Thyroid gland (tissue), 4 donors: ENCODE data around the gene NRP2. TPM values are rescaled to one million over a fixed set of nuclear protein-coding genes. Genes with fewer than 3 reads are reported as not detected.
A peak's percentile ranks its signal among the peaks of the same experiment; 100 is the strongest.

Experiments
- DNase-seq, 2 donors: peaks; one replicate each; pipeline ENCODE4 v3.0.0-alpha.2; 2019
- H3K27ac ChIP-seq, 3 donors: fragments of 200-600 bp; sonication (generic); 1 replicate in 2 of 3; 2 replicates in 1 of 3; pipeline ENCODE4 v1.5.1; 2016 to 2019; ENCODE audit warnings: mild to moderate bottlenecking in 1 of 3, moderate library complexity in 1 of 3
- H3K27me3 ChIP-seq: fragments of 200-600 bp; sonication (generic); one replicate; pipeline ENCODE4 v1.5.1; 2019
- H3K36me3 ChIP-seq, 2 donors: fragments of 200-600 bp; sonication (generic); one replicate each; pipeline ENCODE4 v1.5.1; 2016 to 2019
- H3K4me1 ChIP-seq, 2 donors: fragments of 200-600 bp; sonication (generic); one replicate each; pipeline ENCODE4 v1.5.1; 2017 to 2019
- H3K4me3 ChIP-seq, 3 donors: fragments of 200-600 bp; sonication (generic); replicated peaks in 1 of 3; 1 replicate in 2 of 3; 2 replicates in 1 of 3; pipeline ENCODE4 v1.5.1; 2016; ENCODE audit warnings: mild to moderate bottlenecking in 1 of 3
- H3K9me3 ChIP-seq: fragments of 200-600 bp; sonication (generic); one replicate; pipeline ENCODE4 v1.5.1; 2017
- CTCF ChIP-seq, 6 experiments: fragments of 200-600 bp in 3 of 6; fragments of 450-650 bp in 3 of 6; sonication (generic) in 3 of 6; IDR thresholded peaks; one replicate each; pipeline ENCODE4 v1.5.1; 2016 to 2019; ENCODE audit warnings: antibody characterized with exemption in 6 of 6, mild to moderate bottlenecking in 2 of 6, inconsistent platforms in 1 of 6, moderate library complexity in 1 of 6
- POLR2A ChIP-seq, 2 donors: fragments of 450-650 bp; IDR thresholded peaks; one replicate each; pipeline ENCODE4 v1.6.1; 2017; ENCODE audit warnings: antibody characterized with exemption in 2 of 2, mild to moderate bottlenecking in 2 of 2, moderate library complexity in 1 of 2
- WGBS, 2 donors: methylation state at CpG; one replicate each; pipeline ENCODE4 v1.1.5; 2017; 5-methylcytosine and 5-hydroxymethylcytosine counted together
- intact Hi-C: fragments of 100-400 bp; cut with DNase I; formaldehyde crosslinking; loops from one replicate; pipeline ENCODE4 v1.15.1; 2023
- total RNA-seq, 4 donors: library from RNA; depleted of rRNA; stranded (reverse); fragments of >200 nt; gene quantifications; one replicate each; pipeline ENCODE4 v1.2.3, GENCODE V29; 2016

Gene NRP2
- total RNA-seq, 4 donors from 2014 or later, result 29.3 to 62.5 (median 41.6) TPM

- TF ChIP-seq POLR2A (IDR thresholded peaks at IDR 0.05) (peak in 1 of 2 donors; percentile 30), CTCF (IDR thresholded peaks at IDR 0.05) (no peak)
- Histone ChIP-seq H3K27ac (peak overlapping the region; percentile 17 to 56 (median 53)), H3K36me3 (no peaks in the 10 kb centered on the region), H3K4me3 (no peak overlapping the region), H3K27me3 (no peaks in the 10 kb centered on the region), H3K4me1 (peaks cover 44 to 74% of the 10 kb centered on the region in 2 donors), H3K9me3 (no peaks in the 10 kb centered on the region)
- intact Hi-C loops, result no loop called here
- WGBS, 2 donors, result 23 to 47% methylated on average over 9 of the region's 9 CpGs
- peak; percentile 80 to 86 for DNase-seq
These were observed 21.9 kb downstream of the NRP2 start for GRCh38 chr2:205704127-205704741.

GRCh38 chr2:205705511-205706349 is 23.4 kb downstream of the NRP2 start:
- Histone ChIP-seq H3K4me1 (peaks cover 44 to 71% of the 10 kb centered on the region in 2 donors), H3K27ac (peak overlapping the region; percentile 37 to 79 (median 46)), H3K4me3 (no peak overlapping the region), H3K9me3 (no peaks in the 10 kb centered on the region), H3K27me3 (no peaks in the 10 kb centered on the region), H3K36me3 (no peaks in the 10 kb centered on the region)
- TF ChIP-seq CTCF (IDR thresholded peaks at IDR 0.05), result no peak
- no peak for TF ChIP-seq POLR2A (IDR thresholded peaks at IDR 0.05)
- WGBS, 2 donors, result 73 to 78% methylated on average over 16 of the region's 16 CpGs
- intact Hi-C loops, result no loop called here
- no peak for DNase-seq

GRCh38 chr2:205706769-205707381 is 24.6 kb downstream of the NRP2 start:
- 5 to 6% methylated on average over 6 to 10 of the region's 10 CpGs for WGBS, 2 donors
- Histone ChIP-seq H3K4me1 (peaks cover 44 to 66% of the 10 kb centered on the region in 2 donors), H3K27ac (peak overlapping the region; percentile 46 to 80 (median 79)), H3K27me3 (no peaks in the 10 kb centered on the region), H3K36me3 (no peaks in the 10 kb centered on the region), H3K9me3 (no peaks in the 10 kb centered on the region), H3K4me3 (no peak overlapping the region)
- peak; percentile 84 to 91 for DNase-seq
- TF ChIP-seq POLR2A (IDR thresholded peaks at IDR 0.05), result no peak
- no peak for TF ChIP-seq CTCF (IDR thresholded peaks at IDR 0.05)
- intact Hi-C loops, result no loop called here

GRCh38 chr2:205708231-205708631 is 25.9 kb downstream of the NRP2 start:
- TF ChIP-seq POLR2A (IDR thresholded peaks at IDR 0.05) (no peak), CTCF (IDR thresholded peaks at IDR 0.05) (no peak)
- H3K4me3 ChIP-seq, result no peak overlapping the region
- H3K27me3 ChIP-seq, result no peaks in the 10 kb centered on the region
- intact Hi-C loops, result no loop called here
- peaks cover 44 to 55% of the 10 kb centered on the region in 2 donors for H3K4me1 ChIP-seq
- H3K27ac ChIP-seq, result peak overlapping the region; percentile 46 to 80 (median 79)
- 29 to 48% methylated on average over 10 to 11 of the region's 11 CpGs for WGBS, 2 donors
- H3K9me3 ChIP-seq, result no peaks in the 10 kb centered on the region
- no peaks in the 10 kb centered on the region for H3K36me3 ChIP-seq
- DNase-seq, result peak; percentile 71 to 81
